Measurements from ENCODE around the gene CLDN16.

Gene CLDN16

DNA sequence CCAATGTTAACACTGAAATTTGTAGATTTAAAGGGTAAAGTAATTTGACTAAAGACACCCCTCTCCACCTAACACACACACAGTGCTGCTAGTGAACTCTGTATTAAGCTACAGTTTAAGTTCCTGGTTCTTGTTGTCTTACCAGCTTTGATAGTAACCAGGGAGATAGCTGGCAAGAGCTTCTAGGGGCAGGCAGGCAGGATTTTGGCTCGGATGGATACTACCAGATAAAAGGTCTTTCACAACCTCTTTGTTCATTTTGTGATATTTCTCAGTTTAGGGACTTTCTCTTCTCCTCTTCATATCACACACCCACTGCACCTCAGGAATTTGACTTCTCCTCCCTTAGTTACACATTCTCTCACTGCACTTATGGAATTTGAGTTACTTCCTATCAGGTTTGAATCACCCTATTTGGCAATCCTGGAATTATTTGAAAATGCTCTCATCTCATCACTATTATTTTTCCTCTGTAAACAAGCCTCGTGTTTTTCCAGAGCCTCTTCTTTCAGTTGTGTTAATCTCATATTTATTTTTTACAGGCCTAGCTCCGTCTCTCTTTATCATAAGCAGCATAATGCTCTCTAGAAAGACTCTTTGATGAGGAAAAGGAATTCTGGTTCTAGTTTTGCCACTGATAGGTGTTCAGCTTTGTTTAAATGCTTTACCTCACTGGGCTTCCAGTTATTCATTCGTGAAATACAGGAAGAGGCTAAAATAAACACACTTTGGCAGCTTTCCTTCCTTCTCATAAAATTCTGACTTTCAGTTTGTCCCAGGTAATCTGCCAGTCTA is 42.7 kb upstream of the CLDN16 start:
- no peak overlapping the region for H4K8ac ChIP-seq (ENCODE audit: low read length)
- peak overlapping the region; percentile 80 for H2BK5ac ChIP-seq (ENCODE audit: low read depth, low read length, poor library complexity, severe bottlenecking)
- H3K27ac ChIP-seq (ENCODE audit: low read length, poor library complexity, severe bottlenecking): peak overlapping the region; percentile 95
- H2AK5ac ChIP-seq (ENCODE audit: low read length, severe bottlenecking): no peak overlapping the region
- H2AFZ ChIP-seq (ENCODE audit: low read depth, low read length): no peak overlapping the region
- H2BK120ac ChIP-seq (ENCODE audit: low read depth, low read length): peak overlapping the region; percentile 54
- no peak overlapping the region for H3K14ac ChIP-seq (ENCODE audit: low read length in 2 of 2)
- no peaks in the 10 kb centered on the region for H3K36me3 ChIP-seq (ENCODE audit: control insufficient read depth in 1 of 2, insufficient read depth in 2 of 2, low read depth in 1 of 2, low read length in 2 of 2)
- H2BK12ac ChIP-seq (ENCODE audit: low read length in 2 of 2): peak overlapping the region in 1 of 2 experiments; percentile 80
- H4K91ac ChIP-seq (ENCODE audit: low read length): no peak overlapping the region
- 0% methylated on average over 3 of the region's 4 CpGs for WGBS
- H2BK15ac ChIP-seq (ENCODE audit: low read depth, poor library complexity, severe bottlenecking): no peak overlapping the region
- H3K4me1 ChIP-seq (ENCODE audit: control insufficient read depth, insufficient read depth, low read depth, low read length): peaks cover 2% of the 10 kb centered on the region
- peak; percentile 96 for DNase-seq
- H3K23ac ChIP-seq (ENCODE audit: low read length in 2 of 2): no peak overlapping the region
- H3K18ac ChIP-seq (ENCODE audit: low read depth in 1 of 2, low read length in 2 of 2): no peak overlapping the region
- H3K4me3 ChIP-seq (ENCODE audit: insufficient read depth in 1 of 2, low read depth in 1 of 2, low read length in 2 of 2): no peak overlapping the region
- H3K4me2 ChIP-seq (ENCODE audit: low read length, poor library complexity, severe bottlenecking): peak overlapping the region; percentile 26
- H3K4ac ChIP-seq (ENCODE audit: low read depth in 1 of 2, low read length in 2 of 2): no peak overlapping the region
- no peaks in the 10 kb centered on the region for H3K27me3 ChIP-seq (ENCODE audit: control insufficient read depth in 1 of 2, insufficient read depth in 1 of 2, low read length in 2 of 2)
- peak overlapping the region; percentile 87 for H3K9ac ChIP-seq (ENCODE audit: low read length)
- H3K9me3 ChIP-seq (ENCODE audit: control insufficient read depth, low read length): no peaks in the 10 kb centered on the region
- H3K79me1 ChIP-seq (replicated peaks; ENCODE audit: low read length, poor library complexity, severe bottlenecking): peaks cover 3% of the 10 kb centered on the region

DNA sequence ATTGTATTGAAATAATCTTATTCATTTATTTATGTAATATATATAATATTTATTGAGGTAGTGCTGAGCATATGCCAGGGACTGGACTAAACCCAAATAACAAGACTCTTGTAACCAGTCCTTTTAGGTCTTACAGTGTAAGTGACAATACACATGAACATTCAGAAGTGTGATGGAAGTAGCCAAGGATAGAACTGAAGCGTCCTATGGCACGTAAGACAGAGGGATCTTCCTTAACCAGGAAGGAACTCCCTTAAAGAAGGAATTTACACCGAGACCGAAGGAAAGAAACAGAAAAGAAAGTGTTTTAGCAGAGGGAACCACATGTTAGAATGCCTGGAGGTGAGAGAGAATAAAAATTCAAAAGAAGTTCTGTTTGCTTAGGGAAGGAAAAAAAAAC is 42.1 kb upstream of the CLDN16 start:
- peak; percentile 41 for DNase-seq
- Histone ChIP-seq H3K9me3 (ENCODE audit: control insufficient read depth, low read length) (no peaks in the 10 kb centered on the region), H3K79me1 (replicated peaks; ENCODE audit: low read length, poor library complexity, severe bottlenecking) (peaks cover 3% of the 10 kb centered on the region), H3K18ac (ENCODE audit: low read depth in 1 of 2, low read length in 2 of 2) (no peak overlapping the region), H2BK120ac (ENCODE audit: low read depth, low read length) (no peak overlapping the region), H2BK5ac (ENCODE audit: low read depth, low read length, poor library complexity, severe bottlenecking) (no peak overlapping the region), H3K4ac (ENCODE audit: low read depth in 1 of 2, low read length in 2 of 2) (peak overlapping the region in 1 of 2 experiments; percentile 67), H2BK12ac (ENCODE audit: low read length in 2 of 2) (no peak overlapping the region), H2BK15ac (ENCODE audit: low read depth, poor library complexity, severe bottlenecking) (no peak overlapping the region), H3K27me3 (ENCODE audit: control insufficient read depth in 1 of 2, insufficient read depth in 1 of 2, low read length in 2 of 2) (no peaks in the 10 kb centered on the region), H3K27ac (ENCODE audit: low read length, poor library complexity, severe bottlenecking) (peak overlapping the region; percentile 95), H2AK5ac (ENCODE audit: low read length, severe bottlenecking) (no peak overlapping the region), H3K23ac (ENCODE audit: low read length in 2 of 2) (no peak overlapping the region), H3K36me3 (ENCODE audit: control insufficient read depth in 1 of 2, insufficient read depth in 2 of 2, low read depth in 1 of 2, low read length in 2 of 2) (no peaks in the 10 kb centered on the region), H4K8ac (ENCODE audit: low read length) (no peak overlapping the region), H2AFZ (ENCODE audit: low read depth, low read length) (no peak overlapping the region), H3K4me1 (ENCODE audit: control insufficient read depth, insufficient read depth, low read depth, low read length) (peaks cover 2% of the 10 kb centered on the region), H3K9ac (ENCODE audit: low read length) (peak overlapping the region; percentile 87), H3K4me2 (ENCODE audit: low read length, poor library complexity, severe bottlenecking) (no peak overlapping the region), H3K4me3 (ENCODE audit: insufficient read depth in 1 of 2, low read depth in 1 of 2, low read length in 2 of 2) (no peak overlapping the region), H3K14ac (ENCODE audit: low read length in 2 of 2) (no peak overlapping the region), H4K91ac (ENCODE audit: low read length) (no peak overlapping the region)
- WGBS: 75% methylated on average over 4 of the region's 4 CpGs

DNA sequence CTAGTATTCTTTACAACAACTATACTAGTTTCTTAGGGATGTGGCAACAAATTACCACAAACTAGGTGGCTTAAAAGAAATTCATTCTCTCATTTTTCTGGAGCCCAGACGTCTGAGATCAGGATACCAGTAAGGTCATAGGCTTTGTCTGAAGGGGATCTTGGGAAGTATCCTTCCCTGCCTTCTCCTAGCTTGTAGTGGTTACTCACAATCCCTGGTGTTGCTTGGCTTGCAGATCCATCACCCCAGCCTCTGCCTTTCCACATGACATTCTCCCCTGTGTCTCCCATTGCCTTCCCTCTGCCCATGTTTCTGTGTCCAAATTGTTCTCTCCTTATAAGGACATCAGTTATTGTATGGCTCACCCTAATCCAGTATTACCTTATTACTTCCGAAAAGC is 41.4 kb upstream of the CLDN16 start:
- Histone ChIP-seq H3K4me2 (ENCODE audit: low read length, poor library complexity, severe bottlenecking) (no peak overlapping the region), H2BK12ac (ENCODE audit: low read length in 2 of 2) (peak overlapping the region; percentile 82 to 89), H3K23ac (ENCODE audit: low read length in 2 of 2) (no peak overlapping the region), H3K36me3 (ENCODE audit: control insufficient read depth in 1 of 2, insufficient read depth in 2 of 2, low read depth in 1 of 2, low read length in 2 of 2) (no peaks in the 10 kb centered on the region), H3K4me3 (ENCODE audit: insufficient read depth in 1 of 2, low read depth in 1 of 2, low read length in 2 of 2) (no peak overlapping the region), H3K27me3 (ENCODE audit: control insufficient read depth in 1 of 2, insufficient read depth in 1 of 2, low read length in 2 of 2) (no peaks in the 10 kb centered on the region), H2BK15ac (ENCODE audit: low read depth, poor library complexity, severe bottlenecking) (peak overlapping the region; percentile 82), H3K27ac (ENCODE audit: low read length, poor library complexity, severe bottlenecking) (peak overlapping the region; percentile 95), H2BK5ac (ENCODE audit: low read depth, low read length, poor library complexity, severe bottlenecking) (peak overlapping the region; percentile 88), H3K4me1 (ENCODE audit: control insufficient read depth, insufficient read depth, low read depth, low read length) (peaks cover 2% of the 10 kb centered on the region), H4K8ac (ENCODE audit: low read length) (peak overlapping the region; percentile 45), H2AK5ac (ENCODE audit: low read length, severe bottlenecking) (peak overlapping the region; percentile 99), H2BK120ac (ENCODE audit: low read depth, low read length) (peak overlapping the region; percentile 64), H3K9me3 (ENCODE audit: control insufficient read depth, low read length) (no peaks in the 10 kb centered on the region), H4K91ac (ENCODE audit: low read length) (peak overlapping the region; percentile 34), H3K18ac (ENCODE audit: low read depth in 1 of 2, low read length in 2 of 2) (peak overlapping the region in 1 of 2 experiments; percentile 82), H3K4ac (ENCODE audit: low read depth in 1 of 2, low read length in 2 of 2) (peak overlapping the region; percentile 15 to 91), H3K9ac (ENCODE audit: low read length) (peak overlapping the region; percentile 87), H2AFZ (ENCODE audit: low read depth, low read length) (peak overlapping the region; percentile 76), H3K14ac (ENCODE audit: low read length in 2 of 2) (peak overlapping the region in 1 of 2 experiments; percentile 41), H3K79me1 (replicated peaks; ENCODE audit: low read length, poor library complexity, severe bottlenecking) (no peaks in the 10 kb centered on the region)
- peak; percentile 38 for DNase-seq
- WGBS: 72% methylated on average over 1 of the region's 2 CpGs

DNA sequence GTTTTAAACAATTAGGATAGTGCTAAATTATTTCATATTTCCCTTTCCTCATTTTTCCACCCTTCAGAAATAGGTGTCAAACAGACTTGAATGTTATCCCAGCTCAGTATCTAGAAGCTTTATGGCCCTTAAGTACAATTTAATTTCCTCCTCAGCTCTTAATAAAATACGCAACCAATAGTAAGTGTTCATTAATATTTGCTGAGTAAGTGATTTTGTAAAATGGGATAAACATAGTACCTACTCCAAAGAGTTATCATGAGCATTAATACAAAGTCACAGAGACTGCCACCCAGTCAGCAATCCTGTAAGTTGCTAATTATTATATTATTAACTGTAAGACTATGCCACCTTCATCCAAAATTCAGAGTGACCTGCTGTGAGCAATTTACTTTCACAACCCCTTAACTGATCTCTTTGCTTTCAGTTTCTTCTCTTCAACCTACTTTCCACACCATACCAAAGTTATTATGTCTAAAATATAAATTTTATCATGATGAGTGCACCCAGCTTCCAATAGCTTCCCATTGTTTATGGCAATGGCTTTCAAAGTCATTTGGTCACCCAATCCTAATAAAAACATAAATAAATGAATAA is 35.0 kb upstream of the CLDN16 start:
- Histone ChIP-seq H3K9me3 (ENCODE audit: control insufficient read depth, low read length) (peaks cover 6% of the 10 kb centered on the region), H2AFZ (ENCODE audit: low read depth, low read length) (no peak overlapping the region), H3K14ac (ENCODE audit: low read length in 2 of 2) (no peak overlapping the region), H2BK12ac (ENCODE audit: low read length in 2 of 2) (no peak overlapping the region), H3K4ac (ENCODE audit: low read depth in 1 of 2, low read length in 2 of 2) (no peak overlapping the region), H3K4me3 (ENCODE audit: insufficient read depth in 1 of 2, low read depth in 1 of 2, low read length in 2 of 2) (no peak overlapping the region), H3K27ac (ENCODE audit: low read length, poor library complexity, severe bottlenecking) (no peak overlapping the region), H3K18ac (ENCODE audit: low read depth in 1 of 2, low read length in 2 of 2) (no peak overlapping the region), H2BK120ac (ENCODE audit: low read depth, low read length) (no peak overlapping the region), H3K27me3 (ENCODE audit: control insufficient read depth in 1 of 2, insufficient read depth in 1 of 2, low read length in 2 of 2) (no peaks in the 10 kb centered on the region), H2BK15ac (ENCODE audit: low read depth, poor library complexity, severe bottlenecking) (no peak overlapping the region), H3K36me3 (ENCODE audit: control insufficient read depth in 1 of 2, insufficient read depth in 2 of 2, low read depth in 1 of 2, low read length in 2 of 2) (no peaks in the 10 kb centered on the region), H4K8ac (ENCODE audit: low read length) (no peak overlapping the region), H3K9ac (ENCODE audit: low read length) (no peak overlapping the region), H2BK5ac (ENCODE audit: low read depth, low read length, poor library complexity, severe bottlenecking) (no peak overlapping the region), H4K91ac (ENCODE audit: low read length) (no peak overlapping the region), H3K4me1 (ENCODE audit: control insufficient read depth, insufficient read depth, low read depth, low read length) (no peaks in the 10 kb centered on the region), H2AK5ac (ENCODE audit: low read length, severe bottlenecking) (no peak overlapping the region), H3K79me1 (replicated peaks; ENCODE audit: low read length, poor library complexity, severe bottlenecking) (no peaks in the 10 kb centered on the region), H3K23ac (ENCODE audit: low read length in 2 of 2) (no peak overlapping the region), H3K4me2 (ENCODE audit: low read length, poor library complexity, severe bottlenecking) (no peak overlapping the region)
- WGBS: no CpG with 5 or more reads among the region's 1 CpG
- DNase-seq: no peak
